Loucy (cell line): ENCODE data around the gene VASN.

Source experiments
- H2AFZ ChIP-seq: fragments of 200-600 bp; sonication (generic); 2 replicates; pipeline ENCODE4 v1.6.0; 2016; ENCODE audit warnings: antibody characterized with exemption, mild to moderate bottlenecking, low read length, moderate library complexity
- H3F3A ChIP-seq: fragments of 200-600 bp; 2 replicates; pipeline ENCODE4 v1.6.0; 2016; ENCODE audit warnings: antibody characterized with exemption, low read depth, mild to moderate bottlenecking
- H3K27me3 ChIP-seq: fragments of 200-600 bp; sonication (generic); 2 replicates; pipeline ENCODE4 v1.6.1; 2014; ENCODE audit warnings: low read length, mild to moderate bottlenecking; ENCODE audit not compliant: insufficient read depth, poor library complexity, severe bottlenecking
- H3K36me3 ChIP-seq: fragments of 200-600 bp; sonication (generic); 2 replicates; pipeline ENCODE4 v1.6.1; 2016; ENCODE audit warnings: low read length; ENCODE audit not compliant: insufficient read depth
- H3K4me1 ChIP-seq: fragments of 200-600 bp; sonication (generic); 2 replicates; pipeline ENCODE4 v1.5.1; 2014; ENCODE audit warnings: low read length, mild to moderate bottlenecking; ENCODE audit not compliant: insufficient read depth, poor library complexity, severe bottlenecking
- H3K4me2 ChIP-seq: fragments of 200-600 bp; sonication (generic); 2 replicates; pipeline ENCODE4 v1.6.0; 2014; ENCODE audit warnings: antibody characterized with exemption, low read length, low read depth, mild to moderate bottlenecking; ENCODE audit not compliant: poor library complexity, severe bottlenecking
- H3K4me3 ChIP-seq: fragments of 200-600 bp; sonication (generic); 2 replicates; pipeline ENCODE4 v1.5.1; 2014; ENCODE audit warnings: low read length, mild to moderate bottlenecking, mixed read lengths; ENCODE audit not compliant: poor library complexity, severe bottlenecking
- H3K79me2 ChIP-seq: fragments of 200-600 bp; sonication (generic); 2 replicates; pipeline ENCODE4 v1.6.1; 2014; ENCODE audit warnings: low read length; ENCODE audit not compliant: insufficient read depth
- H3K9ac ChIP-seq: fragments of 200-600 bp; sonication (generic); 2 replicates; pipeline ENCODE4 v1.6.0; 2014; ENCODE audit warnings: mild to moderate bottlenecking, low read depth, low read length, moderate library complexity; ENCODE audit not compliant: poor library complexity, severe bottlenecking
- H3K9me2 ChIP-seq: fragments of 200-600 bp; sonication (generic); replicated peaks from 2 replicates; pipeline ENCODE4 v1.6.1; 2016; ENCODE audit warnings: low read depth, low read length, mixed read lengths
- H3K9me3 ChIP-seq: fragments of 200-600 bp; sonication (generic); 2 replicates; pipeline ENCODE4 v1.6.1; 2014; ENCODE audit warnings: mild to moderate bottlenecking, antibody characterized with exemption, low read length, low read depth; ENCODE audit not compliant: insufficient read depth
- H4K20me1 ChIP-seq: fragments of 200-600 bp; sonication (generic); 2 replicates; pipeline ENCODE4 v1.6.0; 2014; ENCODE audit warnings: antibody characterized with exemption, low read length, mild to moderate bottlenecking; ENCODE audit not compliant: insufficient read depth, poor library complexity, severe bottlenecking
- EZH2phosphoT487 ChIP-seq: fragments of 200-600 bp; IDR thresholded peaks from 2 replicates; pipeline ENCODE4 v1.6.1; 2018; ENCODE audit warnings: antibody characterized with exemption, mild to moderate bottlenecking, moderate library complexity, borderline replicate concordance
- TF ChIP-seq, protein P1 (sequence below): fragments of 200-600 bp; sonication (generic); conservative IDR thresholded peaks from 2 replicates; pipeline ENCODE4 v1.5.1; 2014; ENCODE audit warnings: mild to moderate bottlenecking, antibody characterized with exemption, low read length

VASN gene

DNA sequence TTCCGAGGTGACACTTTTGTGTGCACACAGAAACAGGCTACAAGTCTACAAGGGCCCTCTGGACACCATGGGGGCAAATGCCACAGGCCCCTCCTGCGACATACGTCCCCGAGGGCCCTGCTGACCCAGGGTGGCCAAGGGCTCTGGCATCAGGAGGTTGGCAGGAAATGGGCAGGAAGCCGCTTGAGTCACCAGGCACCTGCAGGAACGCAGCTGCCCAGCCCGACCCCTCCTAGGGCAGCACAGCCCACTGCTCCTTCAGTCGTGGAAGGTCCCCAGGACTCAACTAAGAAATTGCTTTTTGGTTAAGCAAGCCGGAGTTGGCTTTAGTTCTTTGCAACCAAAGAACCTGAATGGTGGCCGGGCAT is 36.7 kb downstream of the VASN start:
- no peaks in the 10 kb centered on the region for H3F3A ChIP-seq
- no peaks in the 10 kb centered on the region for H3K9me2 ChIP-seq
- H3K9me3 ChIP-seq, result no peaks in the 10 kb centered on the region
- H3K4me1 ChIP-seq, result no peaks in the 10 kb centered on the region
- peaks cover 5% of the 10 kb centered on the region for H4K20me1 ChIP-seq
- no peaks in the 10 kb centered on the region for H3K27me3 ChIP-seq
- no peak for TF ChIP-seq EZH2phosphoT487
- TF ChIP-seq, protein P1, sequence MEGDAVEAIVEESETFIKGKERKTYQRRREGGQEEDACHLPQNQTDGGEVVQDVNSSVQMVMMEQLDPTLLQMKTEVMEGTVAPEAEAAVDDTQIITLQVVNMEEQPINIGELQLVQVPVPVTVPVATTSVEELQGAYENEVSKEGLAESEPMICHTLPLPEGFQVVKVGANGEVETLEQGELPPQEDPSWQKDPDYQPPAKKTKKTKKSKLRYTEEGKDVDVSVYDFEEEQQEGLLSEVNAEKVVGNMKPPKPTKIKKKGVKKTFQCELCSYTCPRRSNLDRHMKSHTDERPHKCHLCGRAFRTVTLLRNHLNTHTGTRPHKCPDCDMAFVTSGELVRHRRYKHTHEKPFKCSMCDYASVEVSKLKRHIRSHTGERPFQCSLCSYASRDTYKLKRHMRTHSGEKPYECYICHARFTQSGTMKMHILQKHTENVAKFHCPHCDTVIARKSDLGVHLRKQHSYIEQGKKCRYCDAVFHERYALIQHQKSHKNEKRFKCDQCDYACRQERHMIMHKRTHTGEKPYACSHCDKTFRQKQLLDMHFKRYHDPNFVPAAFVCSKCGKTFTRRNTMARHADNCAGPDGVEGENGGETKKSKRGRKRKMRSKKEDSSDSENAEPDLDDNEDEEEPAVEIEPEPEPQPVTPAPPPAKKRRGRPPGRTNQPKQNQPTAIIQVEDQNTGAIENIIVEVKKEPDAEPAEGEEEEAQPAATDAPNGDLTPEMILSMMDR, result no peak
- no peak overlapping the region for H3K9ac ChIP-seq
- peaks cover 8% of the 10 kb centered on the region; the same call in 1 of the 2 replicates for H3K79me2 ChIP-seq
- H3K36me3 ChIP-seq, result 0 out of 2 replicates have a peak, but pooled peaks cover 4% of the 10 kb centered on the region
- no peak overlapping the region for H3K4me2 ChIP-seq
- H2AFZ ChIP-seq, result no peak overlapping the region
- H3K4me3 ChIP-seq, result no peak overlapping the region

- no peak overlapping the region for H2AFZ ChIP-seq
- H3K4me3 ChIP-seq, result no peak overlapping the region
- peaks cover 6% of the 10 kb centered on the region for H4K20me1 ChIP-seq
- H3F3A ChIP-seq, result no peaks in the 10 kb centered on the region
- no peaks in the 10 kb centered on the region for H3K9me2 ChIP-seq
- no peaks in the 10 kb centered on the region for H3K27me3 ChIP-seq
- H3K36me3 ChIP-seq, result 0 out of 2 replicates have a peak, but pooled peaks cover 4% of the 10 kb centered on the region
- TF ChIP-seq EZH2phosphoT487, result no peak
- TF ChIP-seq, protein P1, result no peak
- H3K9ac ChIP-seq, result no peak overlapping the region
- no peak overlapping the region for H3K4me2 ChIP-seq
- peaks cover 16% of the 10 kb centered on the region for H3K79me2 ChIP-seq
- no peaks in the 10 kb centered on the region for H3K4me1 ChIP-seq
- H3K9me3 ChIP-seq, result no peaks in the 10 kb centered on the region
Observed at GRCh38 chr16:4409081-4409932, 37.7 kb downstream of the VASN start.

GRCh38 chr16:4410335-4411075 is 38.9 kb downstream of the VASN start:
- Histone ChIP-seq H3K9me3 (no peaks in the 10 kb centered on the region), H2AFZ (no peak overlapping the region), H3F3A (no peaks in the 10 kb centered on the region), H3K4me2 (no peak overlapping the region), H3K79me2 (peaks cover 28% of the 10 kb centered on the region), H3K4me3 (no peak overlapping the region), H3K9ac (no peak overlapping the region), H3K36me3 (0 out of 2 replicates have a peak, but pooled peaks cover 4% of the 10 kb centered on the region), H3K9me2 (no peaks in the 10 kb centered on the region), H3K4me1 (peaks cover 3% of the 10 kb centered on the region), H4K20me1 (peaks cover 17% of the 10 kb centered on the region), H3K27me3 (no peaks in the 10 kb centered on the region)
- TF ChIP-seq, protein P1, result no peak
- TF ChIP-seq EZH2phosphoT487, result no peak
